Left renal pelvis (tissue), 4 donors: ENCODE results near the gene PLAAT2. TPM values are rescaled to one million over a fixed set of nuclear protein-coding genes. Genes with fewer than 3 reads are reported as not detected.
"Not testable (repeated sequence)": the region's sequence is repeated elsewhere in the genome, so short reads cannot be mapped to it uniquely, and the experiment has no call there.

Experiments
- DNase-seq, 4 donors: peaks; one replicate each; pipeline ENCODE4 v3.0.0-alpha.2; 2013; ENCODE audit warnings: low read depth in 4 of 4, low spot score in 3 of 4
- polyA plus RNA-seq, 4 donors: library from polyadenylated mRNA; unstranded; fragments of 120-200 nt; gene quantifications; one replicate each; pipeline ENCODE4 v1.2.1, GENCODE V29; 2013; ENCODE audit not compliant: insufficient read length in 4 of 4

The PLAAT2 gene
- polyA plus RNA-seq, 4 donors: 0.30 to 0.73 (median 0.34) TPM; not detected in 1

GRCh38 chr11:63581224-63581623, 18.0 kb upstream of the PLAAT2 start:
- not testable (repeated sequence) for DNase-seq

GRCh38 chr11:63578882-63579281, 15.7 kb upstream of the PLAAT2 start:
- DNase-seq: not testable (repeated sequence)

GRCh38 chr11:63574856-63575602, 11.8 kb upstream of the PLAAT2 start:
- no peak for DNase-seq

- peak; percentile 35 to 50 (median 48) for DNase-seq
Measured at GRCh38 chr11:63573881-63574855, 11.0 kb upstream of the PLAAT2 start.

GRCh38 chr11:63572026-63572688, 9.0 kb upstream of the PLAAT2 start:
- DNase-seq: no peak

- no peak for DNase-seq
Measured at GRCh38 chr11:63569570-63569969, 6.4 kb upstream of the PLAAT2 start.

- peak in 2 of 4 donors; percentile 43 to 65 for DNase-seq
Measured at GRCh38 chr11:63567044-63567840, 4.1 kb upstream of the PLAAT2 start.

- no peak for DNase-seq
Measured at GRCh38 chr11:63564784-63565350, 1.7 kb upstream of the PLAAT2 start.

- DNase-seq: peak in 1 of 4 donors; percentile 36
Measured at GRCh38 chr11:63564056-63564774, 1.0 kb upstream of the PLAAT2 start.

- DNase-seq: no peak
Measured at GRCh38 chr11:63560506-63561180, 2.5 kb downstream of the PLAAT2 start.

- DNase-seq: no peak
Measured at GRCh38 chr11:63558459-63559157, 4.6 kb downstream of the PLAAT2 start.

- no peak for DNase-seq
Measured at GRCh38 chr11:63557570-63557969, 5.6 kb downstream of the PLAAT2 start.

- no peak for DNase-seq
Measured at GRCh38 chr11:63556404-63557013, 6.7 kb downstream of the PLAAT2 start.

- DNase-seq: no peak
Measured at GRCh38 chr11:63554877-63555223, 8.3 kb downstream of the PLAAT2 start.

GRCh38 chr11:63553759-63554158, 9.4 kb downstream of the PLAAT2 start:
- DNase-seq: no peak

- DNase-seq: no peak
Measured at GRCh38 chr11:63552921-63553320, 10.3 kb downstream of the PLAAT2 start.

- DNase-seq: no peak
Measured at GRCh38 chr11:63551889-63552266, 11.3 kb downstream of the PLAAT2 start.
